GM13976 (cell line): ENCODE measurements around the gene SPARCL1.
"Not testable (repeated sequence)": the region's sequence is repeated elsewhere in the genome, so short reads cannot be mapped to it uniquely, and the experiment has no call there.

Experiments
- DNase-seq: peaks from one replicate; pipeline ENCODE4 v3.0.0; 2012; ENCODE audit warnings: low spot score
- CTCF ChIP-seq: IDR thresholded peaks from 2 replicates; pipeline ENCODE4 v1.5.1; 2012; ENCODE audit warnings: borderline replicate concordance, mild to moderate bottlenecking; ENCODE audit not compliant: insufficient read depth; ENCODE audit errors: extremely low read depth, missing control alignments, control extremely low read depth
- in situ Hi-C: fragments of 300-500 bp; cut with MboI; formaldehyde crosslinking; loops from one replicate; pipeline ENCODE4 v1.12.0; 2022; ENCODE audit warnings: low sequenced_read_pairs, mixed read lengths, inconsistent platforms; ENCODE audit not compliant: unreplicated experiment

SPARCL1 gene

GRCh38 chr4:87489678-87490077 is 39.5 kb downstream of the SPARCL1 start:
- no peak for DNase-seq
- in situ Hi-C loops: no loop called here
- no peak for TF ChIP-seq CTCF

GRCh38 chr4:87488666-87489065 is 40.5 kb downstream of the SPARCL1 start:
- DNase-seq, in situ Hi-C loops: not testable (repeated sequence)

GRCh38 chr4:87483247-87483646 is 45.9 kb downstream of the SPARCL1 start:
- in situ Hi-C loops, DNase-seq: not testable (repeated sequence)

- no peak for DNase-seq
- in situ Hi-C loops: no loop called here
- no peak for TF ChIP-seq CTCF
These were observed 47.8 kb downstream of the SPARCL1 start for GRCh38 chr4:87481377-87481776.

- TF ChIP-seq CTCF: no peak
- no peak for DNase-seq
- in situ Hi-C loops: no loop called here
These were observed 50.4 kb downstream of the SPARCL1 start for GRCh38 chr4:87478732-87479250.

GRCh38 chr4:87476934-87477333 is 52.2 kb downstream of the SPARCL1 start:
- no peak for TF ChIP-seq CTCF
- in situ Hi-C loops: no loop called here
- no peak for DNase-seq

GRCh38 chr4:87469390-87469789 is 59.8 kb downstream of the SPARCL1 start:
- DNase-seq: no peak
- in situ Hi-C loops: loop anchor here (10.0 kb wide), 1 partner anchor 95 kb away; no protein-coding TSS in a partner anchor
- no peak for TF ChIP-seq CTCF
